K562 (cell line): ENCODE results near the gene SORT1. TPM values are rescaled to one million over a fixed set of nuclear protein-coding genes. Genes with fewer than 3 reads are reported as not detected.

Experiments
- ATAC-seq: fragments of 200-7000 bp; cut with Tn5 transposase; 3 replicates; pipeline ENCODE4 v1.9.1; 2020; ENCODE audit warnings: moderate library complexity
- BruUV-seq: library from RNA; stranded (reverse); fragments of 400-500 nt; replicated peaks from 2 replicates; lab custom pipeline; 2021; lab: Mats Ljungman, UMichigan
- CTCF ChIA-PET: fragments of 300-600 bp; formaldehyde crosslinking; extraction: SDS; loops from one replicate; lab custom pipeline; 2021; ENCODE audit warnings: low intra/inter-chr PET ratio; lab: Yijun Ruan, JAX
- POLR2A ChIA-PET: fragments of 300-600, 350-650 bp; sonication (Branson Sonifier 250); formaldehyde crosslinking; extraction: SDS; loops from one replicate; lab custom pipeline; 2021; ENCODE audit warnings: antibody characterized with exemption, inconsistent platforms; lab: Yijun Ruan, JAX
- DNase-seq, 4 experiments: peaks; one replicate each; pipeline versions ENCODE4 v3.0.0 to v3.0.0-alpha.2; 2011 to 2018; ENCODE audit warnings: low spot score in 3 of 4, mixed read lengths in 3 of 4; ENCODE audit errors: extremely low read depth in 1 of 4
- FAIRE-seq: peaks from 2 replicates; lab custom pipeline; 2011; peaks lifted over from hg19 to GRCh38; lab: Jason Lieb, UNC
- H2AFZ ChIP-seq: 2 replicates; pipeline ENCODE4 v1.6.0; 2011; ENCODE audit warnings: low read depth, low read length, control low read depth, inconsistent platforms
- H3K27ac ChIP-seq: fragments of 200-600 bp; 3 replicates; pipeline ENCODE4 v1.8.0; 2011; ENCODE audit warnings: low read depth, mild to moderate bottlenecking, control low read depth, inconsistent platforms, low read length, moderate library complexity, mixed read lengths; ENCODE audit errors: extremely low read depth
- H3K27me3 ChIP-seq, 2 experiments: fragments of 300-600 bp in 1 of 2; 2 replicates in 1 of 2; 3 replicates in 1 of 2; pipeline versions ENCODE4 v1.6.0 to v1.8.0; 2011; ENCODE audit warnings: inconsistent platforms in 2 of 2, low read length in 2 of 2, mild to moderate bottlenecking in 1 of 2, mixed read lengths in 1 of 2, moderate library complexity in 1 of 2; ENCODE audit not compliant: control insufficient read depth in 2 of 2, insufficient read depth in 2 of 2
- H3K36me3 ChIP-seq: fragments of 300-600 bp; 3 replicates; pipeline ENCODE4 v1.8.0; 2011; ENCODE audit warnings: mild to moderate bottlenecking, low read length, inconsistent platforms; ENCODE audit not compliant: control insufficient read depth, insufficient read depth
- H3K4me1 ChIP-seq, 2 experiments: fragments of 200-600 bp in 1 of 2; replicated peaks in 1 of 2; 2 replicates in 1 of 2; 3 replicates in 1 of 2; pipeline versions ENCODE4 v1.5.1 to v1.8.0; 2011; ENCODE audit warnings: inconsistent platforms in 2 of 2, low read length in 2 of 2, mild to moderate bottlenecking in 1 of 2, mixed read lengths in 1 of 2, moderate library complexity in 1 of 2; ENCODE audit not compliant: control insufficient read depth in 2 of 2, insufficient read depth in 2 of 2
- H3K4me2 ChIP-seq: 2 replicates; pipeline ENCODE4 v1.6.1; 2011; ENCODE audit warnings: low read length, control low read depth, inconsistent platforms, mixed read lengths; ENCODE audit not compliant: insufficient read depth
- H3K4me3 ChIP-seq: fragments of 200-600 bp; sonication (generic), shearing (Covaris generic); 2 replicates; pipeline ENCODE4 v1.5.1; 2016; ENCODE audit warnings: control low read depth, inconsistent platforms
- H3K79me2 ChIP-seq: fragments of 200-600 bp; 3 replicates; pipeline ENCODE4 v1.8.0; 2011; ENCODE audit warnings: low read length, inconsistent platforms; ENCODE audit not compliant: control insufficient read depth, insufficient read depth
- H3K9ac ChIP-seq, 2 experiments: 2 replicates each; pipeline versions ENCODE4 v1.6.0 to v1.6.1; 2011; ENCODE audit warnings: low read depth in 2 of 2, low read length in 2 of 2, control low read depth in 1 of 2, inconsistent platforms in 1 of 2, mild to moderate bottlenecking in 1 of 2, mixed read lengths in 1 of 2; ENCODE audit not compliant: insufficient read depth in 1 of 2
- H3K9me1 ChIP-seq: one replicate; pipeline ENCODE4 v1.6.0; 2011; ENCODE audit warnings: inconsistent platforms, mild to moderate bottlenecking, low read length, moderate library complexity; ENCODE audit not compliant: control insufficient read depth, insufficient read depth
- H3K9me3 ChIP-seq: replicated peaks from 2 replicates; pipeline ENCODE4 v1.5.1; 2011; ENCODE audit warnings: low read depth, low read length, inconsistent platforms; ENCODE audit not compliant: control insufficient read depth, insufficient read depth
- H4K20me1 ChIP-seq: replicated peaks from 2 replicates; pipeline ENCODE4 v1.6.1; 2011; ENCODE audit warnings: low read length, inconsistent platforms, mixed read lengths; ENCODE audit not compliant: control insufficient read depth, insufficient read depth
- NRF1 ChIP-seq, 2 experiments: fragments of 450-650 bp; IDR thresholded peaks in 1 of 2; conservative IDR thresholded peaks in 1 of 2; 2 replicates each; pipeline ENCODE4 v1.6.1; 2014; ENCODE audit warnings: mild to moderate bottlenecking in 2 of 2
- PCBP1 ChIP-seq: fragments of 200-400 bp; formaldehyde crosslinking; IDR thresholded peaks from 2 replicates; pipeline ENCODE4 v1.6.1; 2018; ENCODE audit warnings: mild to moderate bottlenecking, low read depth, low read length; ENCODE audit not compliant: poor library complexity, severe bottlenecking
- SIN3A ChIP-seq, 2 experiments: fragments of 150-350 bp in 1 of 2; IDR thresholded peaks; 2 replicates each; pipeline ENCODE4 v1.6.1; 2011 to 2016; ENCODE audit warnings: borderline replicate concordance in 2 of 2, low read depth in 2 of 2, low read length in 2 of 2, mild to moderate bottlenecking in 2 of 2, moderate library complexity in 2 of 2; ENCODE audit not compliant: control insufficient read depth in 1 of 2
- TAF1 ChIP-seq: IDR thresholded peaks from 2 replicates; pipeline ENCODE4 v1.6.1; 2011; ENCODE audit warnings: mild to moderate bottlenecking, low read length, moderate library complexity; ENCODE audit not compliant: insufficient read depth, control insufficient read depth, severe bottlenecking; ENCODE audit errors: extremely low read depth
- TOE1 ChIP-seq, 2 experiments: fragments of 450-650 bp in 1 of 2; sonication (generic) in 1 of 2; formaldehyde crosslinking in 1 of 2; IDR thresholded peaks; 2 replicates each; pipeline versions ENCODE4 v1.7.1 to v1.8.0; 2016 to 2022; ENCODE audit warnings: borderline replicate concordance in 2 of 2, mild to moderate bottlenecking in 2 of 2, antibody characterized with exemption in 1 of 2, inconsistent platforms in 1 of 2, low read depth in 1 of 2, missing genetic modification reagents in 1 of 2, moderate library complexity in 1 of 2
- in situ Hi-C: fragments of 300-500 bp; cut with MboI; formaldehyde crosslinking; loops from 4 replicates; pipeline ENCODE4 v1.15.0; 2018; ENCODE audit warnings: inconsistent platforms, mixed read lengths
- intact Hi-C: fragments of 100-400 bp; cut with micrococcal nuclease; formaldehyde crosslinking; loops from 2 replicates; pipeline ENCODE4 v1.14.2; 2022
- polyA plus RNA-seq, 8 experiments: library from polyadenylated mRNA; depleted of rRNA in 4 of 8; stranded (reverse) in 5 of 8; unstranded in 3 of 8; fragments of >200 nt; fragmentation: Nextera tagmentation in 2 of 8; fragmentation: Illumina TruSeq in 1 of 8; extraction: Ambion mirVana in 2 of 8; extraction: Trizol in 1 of 8; gene quantifications; 2 replicates each; pipeline versions ENCODE4 v1.2.1 to v1.2.3, GENCODE V29; 2011 to 2014; ENCODE audit warnings: inconsistent platforms in 1 of 8, missing spikeins in 1 of 8
- total RNA-seq, 7 experiments: library from RNA; depleted of rRNA in 6 of 7; stranded (reverse); fragments of >200 nt in 6 of 7; fragmentation: Illumina TruSeq in 2 of 7; extraction: Trizol in 2 of 7; gene quantifications; 2 replicates each; pipeline versions ENCODE4 v1.2.1 to v1.2.3, GENCODE V29; 2011 to 2021; ENCODE audit warnings: low replicate concordance in 1 of 7
- TF ChIP-seq, protein P1 (sequence below): sonication (generic); formaldehyde crosslinking; IDR thresholded peaks from 2 replicates; pipeline ENCODE4 v1.8.0; 2022; ENCODE audit warnings: mild to moderate bottlenecking, missing genetic modification reagents, borderline replicate concordance
- TF ChIP-seq, protein P2 (sequence below): fragments of 450-650 bp; formaldehyde crosslinking; IDR thresholded peaks from 2 replicates; pipeline ENCODE4 v1.4.0; 2020; ENCODE audit warnings: mild to moderate bottlenecking, moderate library complexity

Gene SORT1
- total and polyA plus RNA-seq, 9 of the 15 experiments (the other 6 are each of a cell fraction or from before 2014, with no cell fraction given), result 27.4 to 112 (median 65.0) TPM

DNA sequence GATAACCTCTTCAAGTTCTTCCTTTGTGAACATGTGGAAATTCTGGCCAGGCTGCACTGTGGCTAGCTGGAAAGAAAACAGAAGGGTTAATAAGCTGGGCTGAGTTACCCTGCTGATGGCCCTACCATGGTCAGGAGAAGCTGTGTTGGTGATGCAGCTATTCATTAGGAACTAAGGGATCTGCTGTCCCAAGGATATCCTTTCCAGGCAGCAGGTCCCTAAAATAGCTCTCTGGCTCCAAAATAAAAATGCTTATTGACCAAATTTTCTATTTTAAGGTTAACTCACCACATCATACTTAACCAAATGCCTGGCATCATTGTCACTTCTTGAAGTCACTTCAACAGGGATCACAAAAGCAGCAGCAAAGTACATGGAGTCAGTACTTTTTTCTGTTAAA, 4.3 kb upstream of the SORT1 start:
- Histone ChIP-seq H3K36me3 (peaks cover 56% of the 10 kb centered on the region), H3K27ac (no peak overlapping the region), H3K9me1 (no peaks in the 10 kb centered on the region), H2AFZ (no peak overlapping the region), H3K4me3 (no peak overlapping the region), H3K9ac (no peak overlapping the region), H3K79me2 (peaks cover 6% of the 10 kb centered on the region), H3K27me3 (no peaks in the 10 kb centered on the region), H4K20me1 (no peaks in the 10 kb centered on the region), H3K4me1 (peaks cover 6 to 14% of the 10 kb centered on the region in 2 experiments), H3K9me3 (no peaks in the 10 kb centered on the region), H3K4me2 (no peak overlapping the region)
- BruUV-seq, result no TSS peak
- FAIRE-seq (no peak), DNase-seq (no peak), ATAC-seq (no peak)
- in situ Hi-C loops, result loop anchor here (5.0 kb wide), 1 partner anchor 140 kb away; no protein-coding TSS in a partner anchor
- CTCF ChIA-PET, result interaction anchor here (0.5 to 5.5 kb wide), 3 partner anchors 44 to 138 kb away, joined by 3 to 91 read pairs (median 5); no protein-coding TSS in a partner anchor
- POLR2A ChIA-PET, result interaction anchor here (0.6 to 4.1 kb wide), 7 partner anchors 9 to 294 kb away, joined by 3 to 15 read pairs (median 3); partner anchors contain the start of gene PSMA5
- intact Hi-C loops, result no loop called here
- TF ChIP-seq TAF1 (no peak), NRF1 (conservative IDR thresholded peaks at IDR 0.05 in 1 of 2, IDR thresholded peaks at IDR 0.05 in 1 of 2) (no peak), TOE1 (IDR thresholded peaks at IDR 0.05; ENCODE audit: borderline replicate concordance) (no peak), TOE1 (CRISPR knock-in tag; IDR thresholded peaks at IDR 0.05; ENCODE audit: borderline replicate concordance, low read depth) (no peak), SIN3A (IDR thresholded peaks at IDR 0.05; ENCODE audit: borderline replicate concordance in 2 of 2, control insufficient read depth in 1 of 2, low read depth in 2 of 2, low read length in 2 of 2) (no peak), PCBP1 (no peak)
- TF ChIP-seq, protein P1, sequence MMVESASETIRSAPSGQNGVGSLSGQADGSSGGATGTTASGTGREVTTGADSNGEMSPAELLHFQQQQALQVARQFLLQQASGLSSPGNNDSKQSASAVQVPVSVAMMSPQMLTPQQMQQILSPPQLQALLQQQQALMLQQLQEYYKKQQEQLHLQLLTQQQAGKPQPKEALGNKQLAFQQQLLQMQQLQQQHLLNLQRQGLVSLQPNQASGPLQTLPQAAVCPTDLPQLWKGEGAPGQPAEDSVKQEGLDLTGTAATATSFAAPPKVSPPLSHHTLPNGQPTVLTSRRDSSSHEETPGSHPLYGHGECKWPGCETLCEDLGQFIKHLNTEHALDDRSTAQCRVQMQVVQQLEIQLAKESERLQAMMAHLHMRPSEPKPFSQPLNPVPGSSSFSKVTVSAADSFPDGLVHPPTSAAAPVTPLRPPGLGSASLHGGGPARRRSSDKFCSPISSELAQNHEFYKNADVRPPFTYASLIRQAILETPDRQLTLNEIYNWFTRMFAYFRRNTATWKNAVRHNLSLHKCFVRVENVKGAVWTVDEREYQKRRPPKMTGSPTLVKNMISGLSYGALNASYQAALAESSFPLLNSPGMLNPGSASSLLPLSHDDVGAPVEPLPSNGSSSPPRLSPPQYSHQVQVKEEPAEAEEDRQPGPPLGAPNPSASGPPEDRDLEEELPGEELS (CRISPR knock-in tag), result no peak
- TF ChIP-seq, protein P2, sequence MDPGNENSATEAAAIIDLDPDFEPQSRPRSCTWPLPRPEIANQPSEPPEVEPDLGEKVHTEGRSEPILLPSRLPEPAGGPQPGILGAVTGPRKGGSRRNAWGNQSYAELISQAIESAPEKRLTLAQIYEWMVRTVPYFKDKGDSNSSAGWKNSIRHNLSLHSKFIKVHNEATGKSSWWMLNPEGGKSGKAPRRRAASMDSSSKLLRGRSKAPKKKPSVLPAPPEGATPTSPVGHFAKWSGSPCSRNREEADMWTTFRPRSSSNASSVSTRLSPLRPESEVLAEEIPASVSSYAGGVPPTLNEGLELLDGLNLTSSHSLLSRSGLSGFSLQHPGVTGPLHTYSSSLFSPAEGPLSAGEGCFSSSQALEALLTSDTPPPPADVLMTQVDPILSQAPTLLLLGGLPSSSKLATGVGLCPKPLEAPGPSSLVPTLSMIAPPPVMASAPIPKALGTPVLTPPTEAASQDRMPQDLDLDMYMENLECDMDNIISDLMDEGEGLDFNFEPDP, result no peak
